Measurements from ENCODE around the gene TASOR2. TPM values are rescaled to one million over a fixed set of nuclear protein-coding genes. Genes with fewer than 3 reads are reported as not detected.

TASOR2 gene
- polyA plus RNA-seq, 1 donor (not counting 4 experiments of a cell fraction or from before 2014, with no cell fraction given), result 40.4 TPM

DNA sequence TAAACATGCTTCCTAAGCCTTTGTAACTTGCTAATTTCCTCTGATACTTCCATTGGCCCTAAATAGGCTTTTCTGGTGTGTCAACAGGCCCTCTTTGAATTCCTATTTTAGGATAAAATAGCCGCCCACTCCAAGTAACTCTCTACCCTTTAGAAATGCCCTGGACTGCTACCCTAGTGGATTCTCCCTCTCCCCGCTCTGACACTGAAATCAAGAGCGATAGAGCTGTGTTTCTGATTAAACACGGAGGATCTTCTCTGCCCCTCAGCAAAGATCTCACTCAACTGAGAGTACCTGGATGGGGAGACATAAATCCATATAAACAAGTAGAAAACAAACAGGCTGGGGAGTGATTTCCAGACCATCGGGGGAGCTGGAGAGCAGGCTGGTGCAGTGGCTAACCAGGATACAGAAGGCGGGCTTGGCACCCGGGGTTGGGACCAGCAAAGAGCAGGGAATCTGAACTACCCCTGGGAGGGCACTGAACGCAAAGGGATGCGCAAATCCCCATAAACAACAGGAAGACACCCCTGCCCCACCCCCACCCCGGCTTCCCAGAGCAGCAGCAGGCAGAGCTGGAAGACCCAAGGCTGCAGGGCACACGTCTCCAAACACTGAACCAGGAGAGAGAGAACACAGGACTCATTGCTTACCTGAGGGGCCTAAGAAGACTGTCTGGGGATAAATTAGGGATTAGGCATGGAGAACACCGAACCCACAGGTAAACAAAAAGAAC is 20.8 kb upstream of the TASOR2 start:
- H3K9me3 ChIP-seq (ENCODE audit: control insufficient read depth, low read depth, low read length), result no peaks in the 10 kb centered on the region
- no peaks in the 10 kb centered on the region for H3K27me3 ChIP-seq (ENCODE audit: control insufficient read depth, extremely low read depth, insufficient read depth, low read length)
- H3K36me3 ChIP-seq (ENCODE audit: control insufficient read depth in 2 of 2, extremely low read depth in 1 of 2, insufficient read depth in 2 of 2, low read length in 2 of 2), result no peaks in the 10 kb centered on the region
- FAIRE-seq (no peak), DNase-seq (ENCODE audit: low read depth, low spot score) (no peak)
- no peak overlapping the region for H3K27ac ChIP-seq (ENCODE audit: control insufficient read depth, insufficient read depth, low read length)
- no peak overlapping the region for H3K4me2 ChIP-seq (ENCODE audit: control insufficient read depth, extremely low read depth, insufficient read depth, low read depth, low read length)
- TF ChIP-seq, protein P1, sequence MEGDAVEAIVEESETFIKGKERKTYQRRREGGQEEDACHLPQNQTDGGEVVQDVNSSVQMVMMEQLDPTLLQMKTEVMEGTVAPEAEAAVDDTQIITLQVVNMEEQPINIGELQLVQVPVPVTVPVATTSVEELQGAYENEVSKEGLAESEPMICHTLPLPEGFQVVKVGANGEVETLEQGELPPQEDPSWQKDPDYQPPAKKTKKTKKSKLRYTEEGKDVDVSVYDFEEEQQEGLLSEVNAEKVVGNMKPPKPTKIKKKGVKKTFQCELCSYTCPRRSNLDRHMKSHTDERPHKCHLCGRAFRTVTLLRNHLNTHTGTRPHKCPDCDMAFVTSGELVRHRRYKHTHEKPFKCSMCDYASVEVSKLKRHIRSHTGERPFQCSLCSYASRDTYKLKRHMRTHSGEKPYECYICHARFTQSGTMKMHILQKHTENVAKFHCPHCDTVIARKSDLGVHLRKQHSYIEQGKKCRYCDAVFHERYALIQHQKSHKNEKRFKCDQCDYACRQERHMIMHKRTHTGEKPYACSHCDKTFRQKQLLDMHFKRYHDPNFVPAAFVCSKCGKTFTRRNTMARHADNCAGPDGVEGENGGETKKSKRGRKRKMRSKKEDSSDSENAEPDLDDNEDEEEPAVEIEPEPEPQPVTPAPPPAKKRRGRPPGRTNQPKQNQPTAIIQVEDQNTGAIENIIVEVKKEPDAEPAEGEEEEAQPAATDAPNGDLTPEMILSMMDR (optimal IDR thresholded peaks at IDR 0.05 in 1 of 3, IDR thresholded peaks at IDR 0.05 in 1 of 3, conservative IDR thresholded peaks at IDR 0.05 in 1 of 3; ENCODE audit: extremely low read depth in 1 of 3, insufficient read depth in 2 of 3, low read length in 3 of 3), result peak in 2 of 3 experiments; percentile 7 to 10
- TF ChIP-seq EZH2 (IDR thresholded peaks at IDR 0.05; ENCODE audit: low read length), result no peak
- no peaks in the 10 kb centered on the region for H4K20me1 ChIP-seq (ENCODE audit: control insufficient read depth, extremely low read depth, insufficient read depth, low read length)
- no peak overlapping the region for H3K9ac ChIP-seq (ENCODE audit: control insufficient read depth, extremely low read depth, insufficient read depth, low read length)
- peaks cover 14% of the 10 kb centered on the region for H3K4me1 ChIP-seq (ENCODE audit: control insufficient read depth, extremely low read depth, insufficient read depth, low read length)
- H3K4me3 ChIP-seq (ENCODE audit: control insufficient read depth in 2 of 3, extremely low read depth in 1 of 3, insufficient read depth in 2 of 3, low read depth in 1 of 3, low read length in 3 of 3), result no peak overlapping the region
- H3K79me2 ChIP-seq (ENCODE audit: control insufficient read depth, insufficient read depth, low read length), result no peaks in the 10 kb centered on the region
- H3K9me1 ChIP-seq (ENCODE audit: control insufficient read depth, extremely low read depth, insufficient read depth, low read length), result no peaks in the 10 kb centered on the region
- H2AFZ ChIP-seq (ENCODE audit: control insufficient read depth, low read length), result no peak overlapping the region
- dilution Hi-C loops (cut with MboI; ENCODE audit: extremely low pct_ligation_motif_present, low sequenced_read_pairs), result no loop called here

DNA sequence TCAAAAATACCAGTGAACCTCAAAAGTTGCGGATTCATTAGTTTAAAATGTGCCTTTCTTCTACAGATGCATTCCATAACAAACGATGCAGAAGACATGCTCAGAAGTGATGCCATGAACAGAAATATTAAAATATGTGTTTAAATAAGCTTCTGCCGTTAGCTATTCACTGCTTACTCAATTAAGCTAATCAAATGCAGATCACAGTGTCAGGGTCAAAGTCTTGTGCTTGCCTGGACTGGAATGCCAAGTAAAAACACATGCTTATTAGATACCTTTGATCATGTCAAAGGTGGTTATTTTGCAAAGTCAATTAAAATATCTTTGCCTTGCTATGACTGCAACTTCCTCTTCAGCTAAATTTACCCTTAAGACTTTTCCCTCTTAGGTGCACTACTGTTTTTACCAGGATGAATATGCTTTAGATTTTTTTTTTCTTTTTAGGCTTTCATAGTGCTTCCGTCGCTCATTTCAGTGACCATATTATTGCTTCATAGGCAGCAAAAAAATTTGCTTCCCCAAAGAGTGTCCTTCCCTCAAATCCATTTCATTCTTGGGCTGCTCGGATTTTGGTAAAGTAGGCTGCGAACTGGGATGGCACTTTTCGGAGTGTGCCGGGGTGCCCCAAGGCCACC is 19.1 kb upstream of the TASOR2 start:
- H4K20me1 ChIP-seq (ENCODE audit: control insufficient read depth, extremely low read depth, insufficient read depth, low read length), result no peaks in the 10 kb centered on the region
- peaks cover 5% of the 10 kb centered on the region for H3K4me1 ChIP-seq (ENCODE audit: control insufficient read depth, extremely low read depth, insufficient read depth, low read length)
- dilution Hi-C loops (cut with MboI; ENCODE audit: extremely low pct_ligation_motif_present, low sequenced_read_pairs), result no loop called here
- no peaks in the 10 kb centered on the region for H3K9me1 ChIP-seq (ENCODE audit: control insufficient read depth, extremely low read depth, insufficient read depth, low read length)
- FAIRE-seq (no peak), DNase-seq (ENCODE audit: low read depth, low spot score) (no peak)
- peak overlapping the region; percentile 85 for H3K4me2 ChIP-seq (ENCODE audit: control insufficient read depth, extremely low read depth, insufficient read depth, low read depth, low read length)
- no peaks in the 10 kb centered on the region for H3K27me3 ChIP-seq (ENCODE audit: control insufficient read depth, extremely low read depth, insufficient read depth, low read length)
- H3K4me3 ChIP-seq (ENCODE audit: control insufficient read depth in 2 of 3, extremely low read depth in 1 of 3, insufficient read depth in 2 of 3, low read depth in 1 of 3, low read length in 3 of 3), result peak overlapping the region; percentile 55 to 82 (median 63)
- no peaks in the 10 kb centered on the region for H3K79me2 ChIP-seq (ENCODE audit: control insufficient read depth, insufficient read depth, low read length)
- H3K9me3 ChIP-seq (ENCODE audit: control insufficient read depth, low read depth, low read length), result no peaks in the 10 kb centered on the region
- peak overlapping the region; percentile 24 for H3K27ac ChIP-seq (ENCODE audit: control insufficient read depth, insufficient read depth, low read length)
- TF ChIP-seq, protein P1 (optimal IDR thresholded peaks at IDR 0.05 in 1 of 3, IDR thresholded peaks at IDR 0.05 in 1 of 3, conservative IDR thresholded peaks at IDR 0.05 in 1 of 3; ENCODE audit: extremely low read depth in 1 of 3, insufficient read depth in 2 of 3, low read length in 3 of 3), result no peak
- H3K9ac ChIP-seq (ENCODE audit: control insufficient read depth, extremely low read depth, insufficient read depth, low read length), result peak overlapping the region; percentile 73
- H2AFZ ChIP-seq (ENCODE audit: control insufficient read depth, low read length), result peak overlapping the region; percentile 81
- H3K36me3 ChIP-seq (ENCODE audit: control insufficient read depth in 2 of 2, extremely low read depth in 1 of 2, insufficient read depth in 2 of 2, low read length in 2 of 2), result no peaks in the 10 kb centered on the region

All from keratinocyte (primary cell).